ENCODE results near the gene CEP170.

The CEP170 gene

GRCh38 chr1:243267914-243268653, 13.0 kb upstream of the CEP170 start:
- DNase-seq, result no peak

GRCh38 chr1:243267471-243267880, 12.4 kb upstream of the CEP170 start:
- DNase-seq, result no peak

DNA sequence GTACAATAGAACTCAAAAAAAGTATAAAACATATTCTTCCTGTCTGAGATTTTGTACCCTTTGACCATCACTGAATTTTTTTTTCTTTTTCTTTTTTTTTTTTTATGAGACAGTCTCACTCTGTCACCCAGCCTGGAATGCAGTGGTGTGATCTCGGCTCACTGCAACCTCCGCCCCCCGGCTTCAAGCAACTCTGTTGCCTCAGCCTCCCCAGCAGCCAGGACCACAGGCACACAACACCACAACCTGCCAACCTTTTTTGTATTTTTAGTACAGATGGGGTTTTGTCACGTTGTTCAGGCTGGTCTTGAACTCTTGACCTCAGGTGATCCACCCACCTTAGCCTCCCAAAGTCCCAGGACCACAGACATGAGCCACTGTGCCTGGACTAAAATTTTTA, 11.2 kb upstream of the CEP170 start:
- no peak for DNase-seq

- DNase-seq, result no peak
Observed at GRCh38 chr1:243264717-243265116, 9.6 kb upstream of the CEP170 start.

DNA sequence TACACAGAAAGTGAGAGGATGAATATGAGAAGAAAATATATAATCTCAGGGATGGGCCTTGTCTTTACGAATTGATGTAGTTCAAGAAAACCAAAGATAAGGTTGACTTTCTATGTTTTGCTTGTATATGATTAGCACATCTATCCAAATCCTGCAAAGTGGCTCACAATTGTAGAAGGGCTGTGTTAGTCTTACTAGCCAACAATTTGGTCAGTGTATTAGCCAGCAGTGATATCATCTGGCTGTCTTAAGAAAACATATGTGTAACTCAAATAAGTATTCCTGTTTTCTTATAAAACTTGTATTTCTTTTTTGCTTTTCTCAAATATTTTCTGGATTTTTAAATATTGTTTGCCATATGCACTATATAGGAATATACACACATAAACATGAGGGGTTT, 6.3 kb upstream of the CEP170 start:
- DNase-seq, result no peak

GRCh38 chr1:243260221-243260880, 5.3 kb upstream of the CEP170 start:
- DNase-seq, result no peak

DNA sequence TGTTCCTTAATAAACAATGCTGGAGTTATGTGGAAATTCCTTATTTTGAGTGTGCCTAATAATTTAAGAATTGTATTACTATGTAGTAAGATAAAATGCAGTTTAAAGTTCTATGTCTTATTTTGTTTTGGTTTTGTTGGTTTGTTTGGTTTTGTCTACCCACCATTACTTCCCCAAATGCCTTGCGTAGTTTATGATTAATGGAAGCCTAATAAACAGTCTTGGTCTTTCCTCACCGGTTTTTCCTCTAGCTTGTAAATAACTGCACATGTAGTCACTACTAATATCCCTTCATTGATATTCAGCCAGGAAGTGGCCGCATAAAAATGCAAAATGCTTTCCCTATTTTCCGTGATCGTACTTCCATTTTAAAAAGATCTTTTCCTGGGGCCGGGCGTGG, 3.6 kb upstream of the CEP170 start:
- DNase-seq, result no peak

- no peak for DNase-seq
Observed at GRCh38 chr1:243257189-243257588, 2.1 kb upstream of the CEP170 start.

GRCh38 chr1:243256590-243256989, 1.5 kb upstream of the CEP170 start:
- no peak for DNase-seq

DNA sequence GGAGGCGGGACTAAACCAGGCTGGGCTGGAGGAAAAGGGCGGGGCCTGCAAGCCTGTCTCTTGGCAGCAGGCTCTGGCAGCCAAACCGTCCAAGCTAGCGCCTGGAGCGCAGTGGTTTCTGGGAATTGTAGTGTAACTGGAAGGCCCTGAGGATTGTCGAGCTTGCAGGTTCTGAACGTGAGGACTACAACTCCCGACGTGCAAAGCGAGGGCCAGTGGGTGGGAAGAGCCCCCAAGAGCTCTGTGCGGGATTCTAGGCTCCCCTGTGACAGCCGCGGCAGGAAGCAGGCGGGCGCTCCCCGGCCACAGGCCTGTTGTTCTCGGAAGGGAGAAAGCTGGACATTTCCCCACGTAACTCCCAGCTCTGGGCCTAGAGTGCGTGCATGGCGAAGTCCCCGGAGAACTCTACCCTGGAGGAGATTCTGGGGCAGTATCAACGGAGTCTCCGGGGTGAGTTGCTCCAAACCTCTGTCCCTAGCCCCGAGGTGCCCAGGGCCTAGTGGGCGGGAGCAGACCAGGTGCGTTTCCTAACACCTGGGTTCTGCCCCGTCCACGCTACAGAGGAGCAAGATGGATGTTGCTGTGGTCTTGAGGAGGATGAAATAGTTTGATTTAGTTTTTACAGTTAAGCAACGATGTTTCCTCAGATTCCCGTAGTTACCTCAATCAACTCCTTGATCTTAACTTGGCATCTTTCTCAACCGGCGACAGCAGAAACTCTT, 871 bp upstream of the CEP170 start, which contains the start of gene SDCCAG8:
SDCCAG8 (plus strand) TSS at position 251 of the 722 bp plus-strand sequence; CDS start at position 384, 133 bp downstream.
- DNase-seq, result peak; percentile 90

DNA sequence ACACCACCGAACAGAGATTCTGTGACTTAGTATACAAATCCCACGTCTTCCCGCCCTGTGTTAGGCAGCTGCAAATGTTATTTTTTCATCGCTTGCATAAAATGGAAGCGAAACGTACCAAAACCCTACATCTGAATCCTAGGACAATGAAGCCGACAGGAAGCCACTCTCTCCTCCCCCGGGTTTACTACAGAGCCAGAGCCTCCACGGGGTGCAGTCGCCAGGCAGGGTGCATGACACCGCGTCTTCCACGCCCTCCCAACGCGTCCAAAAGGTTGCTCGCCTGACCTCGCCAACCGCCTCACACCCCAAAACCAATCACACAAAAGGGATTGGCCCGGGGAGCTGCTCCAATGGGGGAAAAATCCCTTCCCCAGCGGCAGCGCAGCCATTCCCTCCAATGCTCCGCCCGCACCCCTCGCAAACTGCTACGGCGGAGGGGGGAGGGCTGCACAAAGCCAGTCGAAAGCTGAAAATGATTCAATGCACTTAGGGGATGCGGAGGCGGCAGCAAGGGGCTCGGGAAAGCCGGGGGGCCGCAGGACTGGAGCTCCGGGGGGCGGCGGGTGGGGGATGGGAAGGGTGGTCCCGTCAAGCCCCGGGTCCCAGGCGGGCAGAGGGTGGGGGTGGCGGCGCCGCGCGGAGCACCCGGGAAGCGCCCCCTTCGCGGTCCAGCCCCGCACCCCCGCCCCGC, 701 bp downstream of the CEP170 start:
- DNase-seq, result peak; percentile 60

DNA sequence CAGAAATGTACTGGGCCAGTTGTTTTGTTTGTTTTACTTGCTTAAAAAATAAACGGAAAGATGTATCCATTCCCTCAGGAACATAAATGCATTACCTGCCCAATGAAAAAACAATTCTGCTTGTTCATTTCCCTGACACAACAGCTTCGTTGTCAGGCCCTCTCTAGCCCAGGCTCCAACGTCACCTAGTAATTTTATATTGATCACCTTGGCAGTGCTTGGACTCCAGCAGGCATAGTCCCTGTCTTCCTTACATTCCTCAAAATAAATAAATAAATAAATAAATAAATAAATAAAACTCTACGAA, 1.2 kb downstream of the CEP170 start:
- DNase-seq, result no peak

DNA sequence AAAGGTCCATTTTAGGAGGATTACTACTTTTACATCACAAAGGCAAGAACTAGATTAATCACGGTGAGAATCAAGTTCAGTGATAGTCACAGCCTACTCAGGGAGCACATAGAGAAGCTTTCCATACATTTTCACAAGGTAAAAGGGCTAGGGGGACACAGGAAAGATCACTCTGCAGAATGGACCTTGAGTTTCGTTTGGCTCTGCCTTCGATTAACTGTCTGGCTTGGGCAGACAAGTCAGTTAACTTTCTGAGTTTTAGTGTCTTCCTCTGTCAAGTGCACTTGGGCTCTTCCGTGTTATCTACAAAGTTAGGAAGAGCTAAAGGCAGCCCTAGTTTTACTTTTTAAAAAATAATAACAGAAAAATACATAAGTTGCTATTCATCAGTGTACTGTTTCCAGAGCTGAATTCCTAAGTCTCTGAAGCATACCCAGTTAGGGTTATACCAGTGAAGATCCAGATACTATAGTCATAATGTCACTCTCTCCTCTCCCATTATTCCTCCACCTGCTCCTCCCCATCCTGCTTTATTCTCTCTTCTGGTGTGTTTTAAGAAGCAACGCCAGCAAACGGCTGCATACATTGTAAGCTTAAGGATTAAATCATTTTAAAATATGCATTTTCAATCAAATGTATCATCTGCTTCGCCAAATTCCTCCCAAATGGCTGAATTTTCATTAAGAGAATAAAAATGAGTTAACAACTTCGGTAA, 1.7 kb downstream of the CEP170 start:
- no peak for DNase-seq

- DNase-seq, result no peak
Observed at GRCh38 chr1:243251539-243251938, 3.5 kb downstream of the CEP170 start.

GRCh38 chr1:243250102-243250501, 5.0 kb downstream of the CEP170 start:
- no peak for DNase-seq

GRCh38 chr1:243249214-243249613, 5.9 kb downstream of the CEP170 start:
- no peak for DNase-seq

GRCh38 chr1:243247901-243248300, 7.2 kb downstream of the CEP170 start:
- no peak for DNase-seq

- DNase-seq, result no peak
Observed at GRCh38 chr1:243246916-243247315, 8.2 kb downstream of the CEP170 start.

DNA sequence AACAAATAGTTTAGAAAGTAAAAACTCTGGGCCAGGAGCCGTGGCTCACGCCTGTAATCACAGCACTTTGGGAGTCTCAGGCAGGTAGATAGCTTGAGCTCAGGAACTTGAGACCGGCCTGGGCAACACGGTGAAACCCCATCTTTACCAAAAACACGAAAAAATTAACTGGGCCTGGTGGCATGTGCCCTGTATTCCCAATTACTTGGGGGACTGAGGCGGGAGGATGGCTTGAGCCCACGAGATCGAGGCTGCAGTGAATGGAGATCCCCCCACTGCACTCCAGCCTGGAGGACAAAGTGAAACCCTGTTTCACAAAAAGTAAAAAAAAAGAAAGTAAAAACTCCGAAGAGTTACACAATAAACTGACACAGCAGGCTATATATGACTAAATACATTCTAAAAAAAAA, 10.6 kb downstream of the CEP170 start:
- DNase-seq, result no peak

GRCh38 chr1:243236604-243237252, 18.4 kb downstream of the CEP170 start:
- no peak for DNase-seq

DNA sequence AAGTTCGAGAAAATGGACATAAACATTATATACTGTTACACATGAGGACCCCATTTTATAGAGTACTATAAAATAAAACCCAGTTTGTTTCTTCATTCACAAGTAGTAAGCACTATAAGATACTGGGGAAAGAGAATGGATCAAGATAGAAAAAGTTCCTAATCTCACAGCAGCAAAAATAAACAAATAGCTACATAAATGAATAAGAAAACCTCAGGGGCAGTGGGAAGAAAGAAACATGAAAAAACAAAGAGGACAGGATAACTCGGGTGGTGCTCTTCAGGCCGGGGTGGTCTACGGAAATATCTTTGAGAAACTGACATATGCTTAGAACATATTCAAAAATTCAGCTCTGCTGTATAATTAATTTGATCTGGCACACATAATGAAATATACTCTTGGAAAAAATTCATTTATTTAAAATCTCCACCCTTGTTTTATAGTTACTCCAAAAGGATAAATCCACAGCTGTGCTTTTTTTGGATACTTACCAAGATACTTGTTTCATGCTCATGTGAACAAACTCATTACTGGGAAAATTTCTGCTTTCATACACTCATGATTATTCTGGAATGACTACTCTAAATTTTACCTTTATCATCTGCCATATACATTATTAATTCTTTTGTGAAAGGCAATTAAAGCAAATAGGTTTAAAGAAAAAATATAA, 20.0 kb downstream of the CEP170 start:
- no peak for DNase-seq

DNA sequence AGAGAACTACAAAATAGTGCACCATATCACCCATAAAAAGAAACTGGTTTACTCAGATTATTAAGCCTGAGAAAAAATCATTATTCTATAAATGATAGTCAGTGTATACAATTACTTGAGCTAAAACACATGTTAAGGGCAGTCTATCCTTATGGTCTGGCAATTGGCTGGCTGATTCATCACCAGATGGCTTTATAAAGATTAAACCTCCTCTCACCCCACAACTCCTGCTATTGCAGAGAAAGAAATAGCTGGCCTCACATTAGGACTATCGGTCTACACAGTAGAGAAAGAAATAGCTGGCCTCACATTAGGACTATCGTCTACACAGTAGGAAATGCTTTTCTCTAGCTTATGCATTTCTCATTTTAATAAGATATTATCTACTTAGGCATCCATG, 21.2 kb downstream of the CEP170 start:
- DNase-seq, result no peak
